Erythroblast (primary cell): ENCODE results near the gene ASB3.
"Not testable (repeated sequence)": the region's sequence is repeated elsewhere in the genome, so short reads cannot be mapped to it uniquely, and the experiment has no call there.

ENCODE experiments used
- DNase-seq, 2 experiments: peaks; one replicate each; lab custom pipeline; 2025; lab: John Stamatoyannopoulos, UW
- GATA1 ChIP-seq: IDR thresholded peaks from 2 replicates; pipeline ENCODE4 v1.6.1; 2011; ENCODE audit warnings: low read depth, mild to moderate bottlenecking, control low read depth, low read length, moderate library complexity
- POLR2A ChIP-seq: IDR thresholded peaks from 2 replicates; pipeline ENCODE4 v1.6.1; 2011; ENCODE audit warnings: mild to moderate bottlenecking, low read length

ASB3 gene

DNA sequence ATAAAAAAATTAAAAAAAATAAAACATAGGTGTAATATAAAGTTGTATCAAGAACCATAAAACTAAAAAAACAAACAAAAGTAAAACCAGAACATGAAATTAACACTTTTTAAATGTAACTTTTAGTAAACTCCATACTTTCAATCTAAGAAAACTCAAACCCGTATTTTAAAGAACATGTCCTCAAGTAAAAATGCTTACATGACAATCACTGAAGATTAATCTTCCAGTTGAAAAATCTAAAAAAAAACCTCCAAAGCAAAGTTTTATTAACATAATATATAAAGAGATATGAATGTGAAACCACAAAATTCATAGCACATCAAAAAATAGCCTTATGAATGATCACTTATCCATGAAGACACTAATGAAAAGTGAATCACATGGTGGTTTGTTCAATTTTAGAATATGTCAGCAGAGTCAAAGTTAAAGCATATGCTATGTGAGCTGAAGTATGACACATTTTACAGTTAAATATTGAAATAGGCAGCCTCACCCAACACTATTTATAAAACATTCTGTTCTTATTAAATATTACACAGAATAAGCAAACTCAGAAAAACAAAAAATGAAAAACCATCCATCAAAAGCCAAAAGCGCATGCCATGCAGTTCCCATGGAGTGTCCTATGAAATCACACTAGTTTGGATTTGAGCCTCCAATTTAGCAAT lies 42.2 kb downstream of the ASB3 start:
- no peak for DNase-seq
- no peak for TF ChIP-seq POLR2A
- TF ChIP-seq GATA1: no peak

GRCh38 chr2:53740170-53740569 lies 46.6 kb downstream of the ASB3 start:
- peak; percentile 13 to 53 for DNase-seq

DNA sequence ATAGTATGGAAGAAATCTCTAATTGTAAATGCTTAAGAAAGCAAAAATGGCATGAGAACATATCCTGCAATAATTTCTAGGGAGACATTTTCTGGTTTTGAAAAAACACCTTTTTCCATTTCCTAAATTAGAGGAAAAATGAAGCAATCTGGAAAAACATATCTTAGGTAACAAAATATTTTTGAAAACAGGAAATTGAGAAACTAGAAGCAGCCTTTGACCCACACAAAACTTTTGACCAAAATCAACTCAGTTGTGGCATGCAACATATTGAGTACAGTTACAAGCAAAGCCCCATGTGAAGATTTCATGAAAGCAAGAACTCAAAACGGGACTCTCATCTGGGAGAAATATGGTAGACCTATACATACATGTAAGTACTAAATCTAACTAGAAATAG lies 47.7 kb downstream of the ASB3 start:
- DNase-seq: no peak

More at GRCh38 chr2:53740170-53740569, 46.6 kb downstream of the ASB3 start:
- TF ChIP-seq GATA1 (no peak), POLR2A (no peak)

GRCh38 chr2:53737091-53737490 lies 49.7 kb downstream of the ASB3 start:
- TF ChIP-seq GATA1: no peak
- TF ChIP-seq POLR2A: no peak
- DNase-seq: no peak

More for the DNA sequence above, 47.7 kb downstream of the ASB3 start:
- TF ChIP-seq POLR2A (no peak), GATA1 (no peak)

GRCh38 chr2:53729143-53729762 lies 57.5 kb downstream of the ASB3 start:
- TF ChIP-seq GATA1: no peak
- TF ChIP-seq POLR2A: no peak

DNA sequence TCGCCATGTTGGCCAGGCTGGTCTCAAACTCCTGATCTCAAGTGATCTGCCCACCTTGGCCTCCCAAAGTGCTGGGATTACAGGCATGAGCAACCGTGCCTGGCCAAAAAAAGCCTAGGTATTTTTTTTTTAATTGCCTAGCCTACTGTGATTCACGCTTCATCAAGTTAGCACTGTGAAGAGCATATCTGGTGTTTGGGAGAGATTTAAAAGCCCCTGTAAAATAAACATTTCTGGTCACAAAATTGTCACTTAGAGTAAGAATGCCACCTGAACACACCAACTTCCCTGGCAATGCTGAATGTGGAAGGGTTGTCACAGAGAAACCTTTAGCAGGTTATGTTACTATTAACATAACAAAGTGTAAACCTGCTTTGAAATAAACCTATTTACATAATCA lies 58.8 kb downstream of the ASB3 start:
- TF ChIP-seq GATA1 (no peak), POLR2A (no peak)
- no peak for DNase-seq

More at GRCh38 chr2:53729143-53729762, 57.5 kb downstream of the ASB3 start:
- DNase-seq: no peak

DNA sequence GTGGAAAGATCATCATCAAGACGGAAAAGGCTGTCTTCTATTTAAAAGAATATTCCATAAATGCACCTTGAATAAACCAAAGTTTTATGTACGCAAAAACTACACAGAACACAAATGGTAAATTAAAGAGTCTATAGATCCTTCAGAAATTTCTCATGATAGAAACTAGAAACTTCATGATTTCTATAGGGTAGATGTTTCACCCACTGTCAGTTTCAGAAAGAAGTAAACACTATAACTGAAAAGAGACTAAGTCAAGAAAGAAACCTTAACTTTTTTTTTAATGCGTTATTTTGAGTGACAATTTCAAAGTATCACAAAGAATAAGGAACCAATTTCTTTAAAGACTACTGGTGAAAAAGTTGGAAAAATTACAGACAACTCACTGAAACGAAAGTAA lies 61.1 kb downstream of the ASB3 start:
- TF ChIP-seq POLR2A (no peak), GATA1 (no peak)

DNA sequence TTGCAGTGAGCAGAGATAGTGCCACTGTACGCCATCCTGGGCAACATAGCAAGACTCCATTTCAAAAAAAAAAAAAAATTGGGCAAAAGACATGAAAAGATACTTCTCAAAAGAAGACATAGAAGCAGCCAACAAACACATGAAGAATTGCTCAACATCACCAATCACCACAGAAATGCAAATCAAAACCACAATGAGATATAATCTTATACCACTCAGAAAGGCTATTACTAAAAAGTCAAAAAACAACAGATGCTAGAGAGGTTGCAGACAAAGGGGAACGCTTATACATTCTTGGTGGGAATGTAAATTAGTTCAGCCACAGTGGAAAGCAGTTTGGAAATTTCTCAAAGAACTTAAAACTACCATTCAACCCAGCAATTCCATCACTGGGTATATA lies 62.2 kb downstream of the ASB3 start:
- DNase-seq: no peak
- TF ChIP-seq POLR2A: no peak
- TF ChIP-seq GATA1: no peak

More for the DNA sequence above, 61.1 kb downstream of the ASB3 start:
- DNase-seq: no peak

- DNase-seq: not testable (repeated sequence)
Measured at GRCh38 chr2:53720944-53721343, 65.8 kb downstream of the ASB3 start.

GRCh38 chr2:53715568-53715967 lies 71.2 kb downstream of the ASB3 start:
- TF ChIP-seq GATA1 (no peak), POLR2A (no peak)
- peak; percentile 28 to 65 for DNase-seq

GRCh38 chr2:53711271-53711780 lies 75.4 kb downstream of the ASB3 start:
- no peak for DNase-seq
- no peak for TF ChIP-seq POLR2A

GRCh38 chr2:53708988-53709387 lies 77.8 kb downstream of the ASB3 start:
- DNase-seq: peak; percentile 19 to 23
- TF ChIP-seq GATA1: no peak
- no peak for TF ChIP-seq POLR2A

GRCh38 chr2:53701221-53701620 lies 85.5 kb downstream of the ASB3 start:
- TF ChIP-seq GATA1 (no peak), POLR2A (no peak)
- peak; percentile 44 to 52 for DNase-seq

- no peak for DNase-seq
- TF ChIP-seq POLR2A: no peak
- TF ChIP-seq GATA1: no peak
Measured at GRCh38 chr2:53697686-53698085, 89.1 kb downstream of the ASB3 start.
